ENCODE measurements around the gene PKNOX1. TPM values are rescaled to one million over a fixed set of nuclear protein-coding genes. Genes with fewer than 3 reads are reported as not detected.

The PKNOX1 gene
- total and polyA plus RNA-seq, 9 of the 15 experiments (the other 6 are each of a cell fraction or from before 2014, with no cell fraction given): 8.8 to 25.9 (median 13.2) TPM

Small RNA genes within 50 kb of the gene (microRNA-seq; reads per million reads assigned to microRNA genes)
- not detected for gene MIR5692B (ENCODE audit: borderline microRNAs expressed)

Small RNA genes within 50 kb of the gene (small RNA-seq; reads per million reads assigned to genes)
- not detected for gene MIR5692B

Other genes with a start within 250 kb of the PKNOX1 start
- gene WDR4, start 95.0 kb upstream of the PKNOX1 start, total RNA-seq (2014; rRNA removed): 30.2 and 41.6 TPM in 2 replicates
- 21.4 and 29.7 TPM in 2 replicates for gene WDR4, start 95.0 kb upstream of the PKNOX1 start, total RNA-seq (2014; rRNA removed; fragmentation: Illumina TruSeq; extraction: Trizol)
- 43.4 and 44.3 TPM in 2 replicates for gene WDR4, start 95.0 kb upstream of the PKNOX1 start, total RNA-seq (2015; rRNA removed; fragmentation: Illumina TruSeq; extraction: Trizol)
- gene WDR4, start 95.0 kb upstream of the PKNOX1 start, total RNA-seq (2021): 95.3 and 95.4 TPM in 2 replicates
- gene WDR4, start 95.0 kb upstream of the PKNOX1 start, polyA plus RNA-seq (2011; rRNA removed): 32.1 and 32.8 TPM in 2 replicates
- 48.1 and 59.6 TPM in 2 replicates for gene WDR4, start 95.0 kb upstream of the PKNOX1 start, polyA plus RNA-seq (2014; fragmentation: Illumina TruSeq; extraction: Trizol)
- gene WDR4, start 95.0 kb upstream of the PKNOX1 start, polyA plus RNA-seq (2014; fragmentation: Nextera tagmentation; extraction: Ambion mirVana): 10 to 100 TPM in 1 of 2 experiments, 1 to 10 TPM in 1; 5.4 to 26.3 TPM
- 76.3 and 90.2 TPM in 2 replicates for gene WDR4, start 95.0 kb upstream of the PKNOX1 start, polyA plus RNA-seq (2014; rRNA removed)
- gene NDUFV3, start 81.3 kb upstream of the PKNOX1 start, total RNA-seq (2014; rRNA removed): 87.8 and 89.7 TPM in 2 replicates
- gene NDUFV3, start 81.3 kb upstream of the PKNOX1 start, total RNA-seq (2014; rRNA removed; fragmentation: Illumina TruSeq; extraction: Trizol): 74.3 and 81.5 TPM in 2 replicates
- gene NDUFV3, start 81.3 kb upstream of the PKNOX1 start, total RNA-seq (2015; rRNA removed; fragmentation: Illumina TruSeq; extraction: Trizol): 79.7 and 80.6 TPM in 2 replicates
- gene NDUFV3, start 81.3 kb upstream of the PKNOX1 start, total RNA-seq (2021): 65.7 and 68.3 TPM in 2 replicates
- gene NDUFV3, start 81.3 kb upstream of the PKNOX1 start, polyA plus RNA-seq (2011; rRNA removed): 37.2 and 41.9 TPM in 2 replicates
- 63.0 and 77.9 TPM in 2 replicates for gene NDUFV3, start 81.3 kb upstream of the PKNOX1 start, polyA plus RNA-seq (2014; fragmentation: Illumina TruSeq; extraction: Trizol)
- gene NDUFV3, start 81.3 kb upstream of the PKNOX1 start, polyA plus RNA-seq (2014; fragmentation: Nextera tagmentation; extraction: Ambion mirVana): 10 to 100 TPM; 19.1 to 23.6 TPM
- gene NDUFV3, start 81.3 kb upstream of the PKNOX1 start, polyA plus RNA-seq (2014; rRNA removed): 67.2 and 80.0 TPM in 2 replicates
- gene ERVH48-1, start 48.9 kb upstream of the PKNOX1 start, total RNA-seq (2014; rRNA removed): 0.09 TPM in 1 of 2 replicates, not detected in the other
- 0.06 TPM in 1 of 2 replicates, not detected in the other for gene ERVH48-1, start 48.9 kb upstream of the PKNOX1 start, total RNA-seq (2014; rRNA removed; fragmentation: Illumina TruSeq; extraction: Trizol)
- 0.08 TPM in 1 of 2 replicates, not detected in the other for gene ERVH48-1, start 48.9 kb upstream of the PKNOX1 start, total RNA-seq (2015; rRNA removed; fragmentation: Illumina TruSeq; extraction: Trizol)
- gene ERVH48-1, start 48.9 kb upstream of the PKNOX1 start, total RNA-seq (2021): 0.09 TPM in 1 of 2 replicates, not detected in the other
- 0.22 and 0.49 TPM in 2 replicates for gene ERVH48-1, start 48.9 kb upstream of the PKNOX1 start, polyA plus RNA-seq (2011; rRNA removed)
- 0.07 and 0.16 TPM in 2 replicates for gene ERVH48-1, start 48.9 kb upstream of the PKNOX1 start, polyA plus RNA-seq (2014; fragmentation: Illumina TruSeq; extraction: Trizol)
- gene ERVH48-1, start 48.9 kb upstream of the PKNOX1 start, polyA plus RNA-seq (2014; fragmentation: Nextera tagmentation; extraction: Ambion mirVana): under 1 TPM; 0.08 to 0.15 TPM
- gene ERVH48-1, start 48.9 kb upstream of the PKNOX1 start, polyA plus RNA-seq (2014; rRNA removed): 0.11 and 0.20 TPM in 2 replicates
- gene CBS, start 101.3 kb downstream of the PKNOX1 start, total RNA-seq (2014; rRNA removed): 248 and 305 TPM in 2 replicates
- gene CBS, start 101.3 kb downstream of the PKNOX1 start, total RNA-seq (2014; rRNA removed; fragmentation: Illumina TruSeq; extraction: Trizol): 61.3 and 76.2 TPM in 2 replicates
- 95.1 and 105 TPM in 2 replicates for gene CBS, start 101.3 kb downstream of the PKNOX1 start, total RNA-seq (2015; rRNA removed; fragmentation: Illumina TruSeq; extraction: Trizol)
- 364 and 419 TPM in 2 replicates for gene CBS, start 101.3 kb downstream of the PKNOX1 start, total RNA-seq (2021)
- 152 and 199 TPM in 2 replicates for gene CBS, start 101.3 kb downstream of the PKNOX1 start, polyA plus RNA-seq (2011; rRNA removed)
- gene CBS, start 101.3 kb downstream of the PKNOX1 start, polyA plus RNA-seq (2014; fragmentation: Illumina TruSeq; extraction: Trizol): 165 and 263 TPM in 2 replicates
- 1 to 10 TPM; 4.6 to 9.0 TPM for gene CBS, start 101.3 kb downstream of the PKNOX1 start, polyA plus RNA-seq (2014; fragmentation: Nextera tagmentation; extraction: Ambion mirVana)
- 382 and 472 TPM in 2 replicates for gene CBS, start 101.3 kb downstream of the PKNOX1 start, polyA plus RNA-seq (2014; rRNA removed)
- gene U2AF1, start 133.0 kb downstream of the PKNOX1 start, total RNA-seq (2014; rRNA removed): 60.1 and 95.6 TPM in 2 replicates
- 36.3 and 47.7 TPM in 2 replicates for gene U2AF1, start 133.0 kb downstream of the PKNOX1 start, total RNA-seq (2014; rRNA removed; fragmentation: Illumina TruSeq; extraction: Trizol)
- gene U2AF1, start 133.0 kb downstream of the PKNOX1 start, total RNA-seq (2015; rRNA removed; fragmentation: Illumina TruSeq; extraction: Trizol): 43.9 and 44.9 TPM in 2 replicates
- 27.2 and 29.6 TPM in 2 replicates for gene U2AF1, start 133.0 kb downstream of the PKNOX1 start, total RNA-seq (2021)
- 27.5 and 30.9 TPM in 2 replicates for gene U2AF1, start 133.0 kb downstream of the PKNOX1 start, polyA plus RNA-seq (2011; rRNA removed)
- gene U2AF1, start 133.0 kb downstream of the PKNOX1 start, polyA plus RNA-seq (2014; fragmentation: Illumina TruSeq; extraction: Trizol): 194 and 205 TPM in 2 replicates
- 10 to 100 TPM; 87.0 to 88.1 TPM for gene U2AF1, start 133.0 kb downstream of the PKNOX1 start, polyA plus RNA-seq (2014; fragmentation: Nextera tagmentation; extraction: Ambion mirVana)
- gene U2AF1, start 133.0 kb downstream of the PKNOX1 start, polyA plus RNA-seq (2014; rRNA removed): 173 and 213 TPM in 2 replicates
- gene CRYAA, start 194.4 kb downstream of the PKNOX1 start, total RNA-seq (2014; rRNA removed): not detected in 2 replicates
- gene CRYAA, start 194.4 kb downstream of the PKNOX1 start, total RNA-seq (2014; rRNA removed; fragmentation: Illumina TruSeq; extraction: Trizol): not detected in 2 replicates
- gene CRYAA, start 194.4 kb downstream of the PKNOX1 start, total RNA-seq (2015; rRNA removed; fragmentation: Illumina TruSeq; extraction: Trizol): not detected in 2 replicates
- not detected in 2 replicates for gene CRYAA, start 194.4 kb downstream of the PKNOX1 start, total RNA-seq (2021)
- gene CRYAA, start 194.4 kb downstream of the PKNOX1 start, polyA plus RNA-seq (2011; rRNA removed): not detected in 2 replicates
- not detected in 2 replicates for gene CRYAA, start 194.4 kb downstream of the PKNOX1 start, polyA plus RNA-seq (2014; fragmentation: Illumina TruSeq; extraction: Trizol)
- gene CRYAA, start 194.4 kb downstream of the PKNOX1 start, polyA plus RNA-seq (2014; fragmentation: Nextera tagmentation; extraction: Ambion mirVana): not detected
- gene CRYAA, start 194.4 kb downstream of the PKNOX1 start, polyA plus RNA-seq (2014; rRNA removed): not detected in 2 replicates

All from K562 (cell line).